SU-DHL-6 (cell line): ENCODE data around the gene RRP9.

Experiments used
- H2AFZ ChIP-seq: fragments of 200-600 bp; sonication (generic); 2 replicates; pipeline ENCODE4 v1.6.1; 2014; ENCODE audit warnings: low read depth, mild to moderate bottlenecking, moderate library complexity, mixed read lengths, antibody characterized with exemption, low read length; ENCODE audit not compliant: severe bottlenecking
- H3F3A ChIP-seq: fragments of 200-600 bp; shearing (Covaris generic); 2 replicates; pipeline ENCODE4 v1.6.0; 2016; ENCODE audit warnings: antibody characterized with exemption, mild to moderate bottlenecking; ENCODE audit not compliant: insufficient read depth
- H3K27ac ChIP-seq: fragments of 200-600 bp; sonication (generic); 2 replicates; pipeline ENCODE4 v1.5.1; 2016; ENCODE audit warnings: low read depth, mild to moderate bottlenecking, low read length, moderate library complexity, mixed read lengths
- H3K27me3 ChIP-seq: fragments of 200-600 bp; sonication (generic), shearing (Covaris generic); 2 replicates; pipeline ENCODE4 v1.6.0; 2014; ENCODE audit warnings: mild to moderate bottlenecking, low read length
- H3K36me3 ChIP-seq: fragments of 200-600 bp; sonication (generic); 2 replicates; pipeline ENCODE4 v1.6.1; 2014; ENCODE audit warnings: mild to moderate bottlenecking, low read length, mixed read lengths
- H3K4me2 ChIP-seq: fragments of 300-600, 200-600 bp; shearing (Covaris generic), sonication (generic); 2 replicates; pipeline ENCODE4 v1.6.0; 2014; ENCODE audit warnings: low read length, low read depth, mild to moderate bottlenecking; ENCODE audit not compliant: poor library complexity, severe bottlenecking
- H3K4me3 ChIP-seq: fragments of 200-600 bp; sonication (generic); 2 replicates; pipeline ENCODE4 v1.5.1; 2014; ENCODE audit warnings: antibody characterized with exemption, low read length, mild to moderate bottlenecking, mixed read lengths; ENCODE audit not compliant: insufficient read depth, poor library complexity, severe bottlenecking
- H3K79me2 ChIP-seq: fragments of 200-600 bp; sonication (generic); 2 replicates; pipeline ENCODE4 v1.6.1; 2014; ENCODE audit warnings: mild to moderate bottlenecking, low read length, moderate library complexity; ENCODE audit not compliant: insufficient read depth
- H3K9ac ChIP-seq: fragments of 200-600 bp; sonication (generic); 2 replicates; pipeline ENCODE4 v1.7.0; 2014; ENCODE audit warnings: mild to moderate bottlenecking, low read length
- H3K9me2 ChIP-seq: fragments of 200-600 bp; sonication (generic); replicated peaks from 2 replicates; pipeline ENCODE4 v1.6.1; 2014; ENCODE audit warnings: low read length; ENCODE audit not compliant: insufficient read depth
- H3K9me3 ChIP-seq: fragments of 200-600 bp; sonication (generic); 2 replicates; pipeline ENCODE4 v1.6.1; 2014; ENCODE audit warnings: low read length, mixed read lengths; ENCODE audit not compliant: insufficient read depth
- H4K20me1 ChIP-seq: fragments of 200-600 bp; sonication (generic); 2 replicates; pipeline ENCODE4 v1.6.1; 2014; ENCODE audit warnings: low read depth, mild to moderate bottlenecking, antibody characterized with exemption, low read length, moderate library complexity, mixed read lengths
- EZH2phosphoT487 ChIP-seq: fragments of 200-600 bp; sonication (generic), shearing (Covaris generic); conservative IDR thresholded peaks from 2 replicates; pipeline ENCODE4 v1.6.1; 2018; ENCODE audit warnings: mild to moderate bottlenecking, antibody characterized with exemption, low read length, moderate library complexity, mixed read lengths
- TF ChIP-seq, protein P1 (sequence below): fragments of 200-600 bp; sonication (generic); IDR thresholded peaks from one replicate; pipeline ENCODE4 v1.5.1; 2017; ENCODE audit warnings: antibody characterized with exemption, mild to moderate bottlenecking, low read length, moderate library complexity; ENCODE audit not compliant: insufficient read depth, poor library complexity, severe bottlenecking

The RRP9 gene

DNA sequence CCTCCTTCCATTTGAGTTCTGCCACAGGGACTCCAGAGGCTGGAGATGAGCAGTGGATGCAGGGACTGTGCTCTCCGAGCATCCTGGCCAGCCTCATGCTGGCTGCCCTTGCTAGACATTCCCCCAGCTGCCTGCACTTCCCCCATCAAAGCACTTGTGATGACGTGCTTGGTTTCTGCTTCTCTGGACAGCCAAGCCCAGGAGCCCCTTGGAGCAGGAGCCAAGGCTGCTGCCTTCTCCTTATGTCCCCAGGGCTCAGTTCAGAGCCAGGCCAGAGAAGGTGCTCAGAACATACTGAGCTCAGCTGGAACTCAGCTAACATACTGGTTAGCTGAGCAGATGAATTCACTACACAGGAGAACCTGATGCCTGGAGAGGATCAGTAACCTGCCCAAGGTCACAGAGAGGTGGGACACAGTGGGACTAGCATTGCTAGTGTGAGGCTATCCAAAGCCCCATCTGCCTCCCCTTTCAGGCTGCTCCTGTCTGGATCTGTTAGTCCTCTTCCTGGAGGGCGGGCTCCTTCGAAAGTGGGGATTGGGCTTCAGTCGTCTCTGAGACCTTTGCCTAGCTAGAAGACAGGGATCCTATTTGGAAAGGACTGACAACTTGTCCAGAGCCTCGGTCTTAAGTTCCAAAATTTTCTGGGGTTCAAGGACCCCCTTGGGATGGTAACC lies 21.3 kb upstream of the RRP9 start:
- Histone ChIP-seq H3K79me2 (no peaks in the 10 kb centered on the region), H3K27ac (no peak overlapping the region), H3F3A (no peaks in the 10 kb centered on the region), H3K4me3 (no peak overlapping the region), H4K20me1 (no peaks in the 10 kb centered on the region), H3K27me3 (no peaks in the 10 kb centered on the region), H3K9ac (no peak overlapping the region), H2AFZ (no peak overlapping the region), H3K9me2 (no peaks in the 10 kb centered on the region), H3K9me3 (no peaks in the 10 kb centered on the region), H3K4me2 (no peak overlapping the region), H3K36me3 (no peaks in the 10 kb centered on the region)
- TF ChIP-seq, protein P1, sequence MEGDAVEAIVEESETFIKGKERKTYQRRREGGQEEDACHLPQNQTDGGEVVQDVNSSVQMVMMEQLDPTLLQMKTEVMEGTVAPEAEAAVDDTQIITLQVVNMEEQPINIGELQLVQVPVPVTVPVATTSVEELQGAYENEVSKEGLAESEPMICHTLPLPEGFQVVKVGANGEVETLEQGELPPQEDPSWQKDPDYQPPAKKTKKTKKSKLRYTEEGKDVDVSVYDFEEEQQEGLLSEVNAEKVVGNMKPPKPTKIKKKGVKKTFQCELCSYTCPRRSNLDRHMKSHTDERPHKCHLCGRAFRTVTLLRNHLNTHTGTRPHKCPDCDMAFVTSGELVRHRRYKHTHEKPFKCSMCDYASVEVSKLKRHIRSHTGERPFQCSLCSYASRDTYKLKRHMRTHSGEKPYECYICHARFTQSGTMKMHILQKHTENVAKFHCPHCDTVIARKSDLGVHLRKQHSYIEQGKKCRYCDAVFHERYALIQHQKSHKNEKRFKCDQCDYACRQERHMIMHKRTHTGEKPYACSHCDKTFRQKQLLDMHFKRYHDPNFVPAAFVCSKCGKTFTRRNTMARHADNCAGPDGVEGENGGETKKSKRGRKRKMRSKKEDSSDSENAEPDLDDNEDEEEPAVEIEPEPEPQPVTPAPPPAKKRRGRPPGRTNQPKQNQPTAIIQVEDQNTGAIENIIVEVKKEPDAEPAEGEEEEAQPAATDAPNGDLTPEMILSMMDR = no peak
- no peak for TF ChIP-seq EZH2phosphoT487

DNA sequence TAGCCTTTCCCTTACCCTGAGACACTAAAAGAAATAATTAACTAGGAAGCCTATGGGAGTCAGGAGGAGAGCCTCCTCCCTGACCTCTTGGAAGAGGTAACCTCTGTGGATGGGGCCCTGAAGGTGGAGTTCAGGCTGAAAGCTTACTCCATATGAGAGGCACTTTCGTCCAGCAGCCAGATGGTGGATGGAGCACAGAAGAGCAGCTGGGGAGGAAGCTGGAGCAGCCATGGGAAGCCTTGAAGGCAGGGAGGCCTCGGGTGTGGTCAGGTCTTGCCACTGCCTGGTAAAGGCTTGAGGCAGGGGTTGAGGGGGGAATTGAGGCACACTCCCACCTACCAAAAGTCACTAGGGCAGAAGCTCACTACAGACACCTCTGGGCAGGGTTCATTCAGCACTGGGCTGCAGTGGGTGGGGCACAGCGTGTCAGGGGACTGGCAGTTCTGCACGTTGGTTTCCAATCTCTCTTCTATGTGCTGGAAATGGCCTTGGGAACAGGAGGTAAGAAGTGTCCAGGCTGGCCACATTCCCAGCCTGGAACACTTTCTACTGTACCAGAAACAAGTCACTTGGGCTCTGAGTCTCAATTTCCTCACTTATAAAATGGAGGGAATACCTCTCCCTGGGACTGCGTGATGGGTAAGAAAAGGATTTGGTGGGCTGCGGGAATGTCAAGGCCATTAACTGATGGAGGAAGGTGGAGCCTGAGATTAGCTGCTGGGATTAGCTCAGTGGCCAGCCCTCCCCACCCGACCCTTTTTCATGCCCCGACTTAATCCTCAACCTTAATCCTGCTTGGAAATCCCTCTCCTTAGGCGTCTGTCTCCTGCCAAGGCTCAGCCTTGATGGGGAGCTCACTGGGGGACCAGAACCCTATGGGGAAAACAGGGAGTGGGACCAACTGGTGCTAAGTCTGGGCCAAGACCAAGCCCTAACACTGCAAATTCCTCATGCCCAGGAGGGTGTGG lies 20.2 kb upstream of the RRP9 start:
- Histone ChIP-seq H3K36me3 (no peaks in the 10 kb centered on the region), H3K4me2 (no peak overlapping the region), H3K27me3 (no peaks in the 10 kb centered on the region), H3K9me2 (no peaks in the 10 kb centered on the region), H3K9me3 (no peaks in the 10 kb centered on the region), H3K4me3 (no peak overlapping the region), H3K79me2 (no peaks in the 10 kb centered on the region), H3K9ac (no peak overlapping the region), H3K27ac (no peak overlapping the region), H4K20me1 (no peaks in the 10 kb centered on the region), H2AFZ (no peak overlapping the region), H3F3A (no peaks in the 10 kb centered on the region)
- no peak for TF ChIP-seq EZH2phosphoT487
- TF ChIP-seq, protein P1 = no peak

GRCh38 chr3:51961011-51961410 lies 19.3 kb upstream of the RRP9 start:
- H3K9me2 ChIP-seq = no peaks in the 10 kb centered on the region
- no peaks in the 10 kb centered on the region for H4K20me1 ChIP-seq
- no peaks in the 10 kb centered on the region for H3K79me2 ChIP-seq
- H3K9me3 ChIP-seq = no peaks in the 10 kb centered on the region
- H3K27me3 ChIP-seq = no peaks in the 10 kb centered on the region
- H3K4me3 ChIP-seq = no peak overlapping the region
- H3K27ac ChIP-seq = no peak overlapping the region
- no peaks in the 10 kb centered on the region for H3K36me3 ChIP-seq
- TF ChIP-seq, protein P1 = no peak
- no peak for TF ChIP-seq EZH2phosphoT487
- no peak overlapping the region for H3K4me2 ChIP-seq
- H3K9ac ChIP-seq = no peak overlapping the region
- no peaks in the 10 kb centered on the region for H3F3A ChIP-seq
- no peak overlapping the region for H2AFZ ChIP-seq
